Effector CD8-positive, alpha-beta T cell (primary cell): ENCODE measurements around the gene ATF4.

Experiments
- DNase-seq: peaks from one replicate; lab custom pipeline; 2025; lab: John Stamatoyannopoulos, UW

The ATF4 gene

GRCh38 chr22:39528681-39529486 lies 8.5 kb downstream of the ATF4 start:
- DNase-seq, result peak; percentile 82

DNA sequence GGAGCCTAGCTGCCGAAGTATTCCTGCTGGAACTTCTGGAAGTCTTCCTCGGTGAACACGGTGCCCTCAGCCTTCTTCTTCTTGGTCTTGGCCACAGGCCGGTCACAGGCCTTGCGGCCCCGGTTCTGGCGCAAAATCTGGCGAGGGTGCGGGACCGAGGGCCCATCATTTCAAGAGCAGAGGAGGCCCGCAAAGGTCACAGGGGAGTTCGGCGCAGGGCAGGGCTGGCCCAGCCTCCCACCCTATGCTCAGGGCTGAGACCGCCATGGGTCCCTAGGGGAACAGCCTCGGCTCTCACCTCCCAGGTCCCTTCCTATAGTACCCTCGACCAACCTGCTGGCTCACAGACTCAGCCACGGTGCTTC lies 9.1 kb downstream of the ATF4 start:
- DNase-seq, result no peak

DNA sequence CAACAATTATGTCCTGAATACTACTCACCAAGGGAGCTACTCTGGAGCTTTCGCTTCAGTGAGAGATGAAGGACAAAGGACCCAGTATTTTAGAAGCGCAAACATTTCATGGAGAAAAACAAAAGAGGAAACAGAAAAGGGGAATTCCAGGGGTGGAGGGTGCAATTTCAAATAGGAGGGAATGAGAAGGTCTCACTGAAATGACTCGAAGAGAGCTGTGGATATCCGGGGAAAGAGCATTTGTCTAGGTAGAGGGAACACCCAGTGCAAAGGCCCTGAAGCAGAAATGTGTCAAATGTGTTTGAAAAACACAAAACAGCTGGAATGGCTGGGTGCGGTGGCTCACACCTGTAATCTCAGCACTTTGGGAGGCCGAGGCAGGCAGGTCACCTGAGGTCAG lies 9.8 kb downstream of the ATF4 start:
- no peak for DNase-seq

DNA sequence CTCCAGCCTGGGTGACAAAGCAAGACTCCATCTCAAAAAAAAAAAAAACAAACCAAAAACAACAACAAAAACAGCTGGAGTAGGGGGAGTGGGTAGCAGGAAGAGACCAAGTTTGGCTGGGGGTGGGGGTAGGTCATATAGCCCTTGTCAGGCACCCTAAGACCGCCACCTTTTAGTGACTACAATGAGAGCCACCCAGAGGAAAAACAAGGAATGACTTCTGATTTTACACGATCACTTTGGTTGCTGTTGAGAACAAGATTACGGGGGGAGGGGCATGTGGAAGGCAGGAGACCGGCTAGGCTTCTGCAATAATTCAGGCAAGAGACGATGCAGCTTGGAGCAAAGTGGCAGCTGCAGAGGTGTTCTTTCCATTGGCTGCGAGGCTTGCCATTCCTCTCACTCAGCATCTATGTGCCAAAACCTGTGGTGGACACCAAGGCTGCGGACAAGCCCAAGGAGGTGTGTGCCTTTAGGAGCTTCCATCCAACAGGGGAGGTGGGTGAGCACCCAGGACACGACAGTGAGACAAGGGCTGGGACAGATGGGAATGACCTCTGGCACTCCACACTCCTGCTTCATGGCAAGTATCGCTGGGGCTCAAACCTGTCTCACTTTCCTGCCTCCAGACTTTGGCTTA lies 10.4 kb downstream of the ATF4 start:
- DNase-seq, result no peak

DNA sequence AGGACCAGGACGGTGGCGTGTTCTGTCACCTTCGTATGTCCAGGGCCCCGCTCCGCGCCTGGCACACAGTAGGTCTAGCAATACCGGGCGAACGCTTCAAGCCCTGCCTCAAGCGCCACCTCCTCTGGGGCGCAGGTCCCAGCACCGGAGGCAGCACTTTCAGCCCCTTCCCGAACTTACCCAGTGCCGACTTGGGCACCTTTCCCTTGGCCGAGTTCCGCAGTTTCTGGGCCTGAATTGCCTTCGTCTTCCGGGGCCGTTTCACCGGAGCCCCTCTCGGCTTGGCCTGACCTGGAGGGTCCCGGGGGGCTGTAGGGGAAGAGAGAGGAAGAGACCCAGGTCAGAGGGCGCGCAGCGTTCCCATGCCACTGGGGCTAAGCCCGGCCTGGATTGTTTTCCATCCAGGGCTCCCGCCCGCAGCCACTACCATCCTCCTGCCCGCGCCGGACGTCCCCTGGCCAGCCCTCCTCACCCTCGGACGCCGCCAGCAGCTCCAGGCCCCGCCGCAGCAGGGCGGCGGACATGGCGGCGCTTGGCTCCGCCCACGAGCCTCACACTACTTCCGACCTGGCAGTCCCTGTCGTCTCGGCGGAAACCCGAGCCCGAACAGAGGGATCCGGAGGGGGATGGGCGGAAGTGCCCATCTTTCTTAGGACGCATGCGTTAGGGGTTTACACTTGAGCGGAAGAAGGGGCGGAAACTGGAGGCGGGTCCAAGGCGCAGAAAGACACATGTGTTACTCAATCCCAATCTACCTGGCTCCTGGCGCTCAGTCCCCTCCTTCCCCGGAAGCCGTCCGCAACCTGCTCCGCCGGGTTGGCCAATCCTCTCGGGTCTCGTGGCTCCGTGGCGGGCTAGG lies 12.1 kb downstream of the ATF4 start, which contains the start of gene RPS19BP1:
TSS of gene RPS19BP1 (minus strand) at position 534 of the 859 bp plus-strand sequence. CDS start at position 524, 10 bp downstream.
- peak; percentile 99 for DNase-seq

GRCh38 chr22:39534092-39534506 lies 13.7 kb downstream of the ATF4 start:
- DNase-seq, result no peak

DNA sequence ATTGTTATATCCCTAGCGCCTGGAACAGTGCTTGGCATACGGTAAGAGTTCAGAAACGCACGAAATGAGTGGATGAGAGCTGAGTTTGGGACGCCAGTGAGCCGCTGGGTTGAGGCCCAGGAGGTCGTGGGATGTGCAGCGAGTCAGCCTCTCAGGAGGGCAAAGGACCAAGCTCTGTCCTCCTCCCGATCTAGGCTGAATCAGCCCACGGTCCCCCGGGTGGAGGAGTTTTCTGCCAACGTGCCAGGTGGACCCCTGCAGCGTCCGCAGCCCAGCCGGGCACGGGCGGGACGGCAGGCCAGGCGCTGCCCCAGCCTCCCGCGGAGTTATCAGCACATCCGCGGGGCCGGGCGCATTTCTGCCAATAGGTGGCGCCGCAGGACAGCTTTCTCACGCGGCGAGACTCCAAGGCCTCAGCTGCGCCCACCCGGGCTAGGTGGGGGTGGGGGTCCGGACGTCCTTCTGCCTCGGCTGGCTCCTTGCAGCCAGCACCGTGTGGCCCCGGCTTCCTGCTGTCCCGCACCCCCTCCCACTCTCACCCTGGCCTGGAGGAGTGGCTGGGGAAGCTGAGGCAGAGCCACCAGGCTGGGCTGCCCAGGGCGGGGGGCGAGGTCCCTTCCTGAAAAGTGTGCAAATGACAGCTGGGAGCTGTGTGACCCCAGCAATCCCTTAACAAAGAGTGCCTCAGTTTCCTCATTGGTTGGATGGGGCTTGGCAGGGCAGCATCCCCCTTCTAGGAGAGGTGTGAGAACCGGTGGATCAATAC lies 14.4 kb downstream of the ATF4 start:
- DNase-seq, result peak; percentile 76

- DNase-seq, result no peak
These were observed 15.0 kb downstream of the ATF4 start for GRCh38 chr22:39535357-39535725.

DNA sequence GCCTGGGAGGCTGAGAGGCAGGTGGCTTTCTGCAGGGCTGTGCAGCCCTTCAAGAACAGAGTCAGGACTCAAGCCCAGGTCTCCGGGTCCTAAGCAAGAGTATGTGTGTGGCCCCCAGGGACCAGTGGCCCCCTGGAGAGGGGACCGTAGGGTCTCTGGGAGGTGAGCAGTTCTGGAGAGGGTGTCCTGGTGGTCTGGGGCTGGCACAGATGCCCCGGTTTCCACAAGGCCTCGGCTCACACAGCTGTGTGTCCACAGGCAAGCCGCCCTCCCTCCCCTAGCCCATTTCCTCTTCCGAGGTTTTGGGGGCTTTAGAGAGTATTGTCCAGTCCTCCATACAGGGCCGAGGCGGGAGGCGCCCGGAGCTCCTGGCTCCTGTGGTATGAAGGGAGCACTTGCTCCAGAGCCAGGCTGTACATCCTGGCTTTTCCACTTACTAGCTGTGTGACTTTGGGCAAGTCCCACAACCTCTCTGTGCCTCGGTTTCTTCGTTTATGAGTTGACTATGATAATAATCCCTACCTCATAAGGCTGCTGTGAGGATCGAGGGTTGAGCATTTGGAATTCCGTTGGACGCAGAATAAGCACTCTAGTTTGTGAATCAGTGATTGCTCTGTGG lies 15.6 kb downstream of the ATF4 start:
- DNase-seq, result no peak

- DNase-seq, result no peak
These were observed 16.3 kb downstream of the ATF4 start for GRCh38 chr22:39536711-39537110.

GRCh38 chr22:39537975-39538374 lies 17.6 kb downstream of the ATF4 start:
- no peak for DNase-seq

GRCh38 chr22:39543095-39543494 lies 22.7 kb downstream of the ATF4 start:
- DNase-seq, result no peak

- peak; percentile 41 for DNase-seq
These were observed 25.3 kb downstream of the ATF4 start for GRCh38 chr22:39545386-39546365.

- DNase-seq, result no peak
These were observed 26.7 kb downstream of the ATF4 start for GRCh38 chr22:39546889-39547586.

GRCh38 chr22:39547587-39547947 lies 27.2 kb downstream of the ATF4 start:
- DNase-seq, result no peak

DNA sequence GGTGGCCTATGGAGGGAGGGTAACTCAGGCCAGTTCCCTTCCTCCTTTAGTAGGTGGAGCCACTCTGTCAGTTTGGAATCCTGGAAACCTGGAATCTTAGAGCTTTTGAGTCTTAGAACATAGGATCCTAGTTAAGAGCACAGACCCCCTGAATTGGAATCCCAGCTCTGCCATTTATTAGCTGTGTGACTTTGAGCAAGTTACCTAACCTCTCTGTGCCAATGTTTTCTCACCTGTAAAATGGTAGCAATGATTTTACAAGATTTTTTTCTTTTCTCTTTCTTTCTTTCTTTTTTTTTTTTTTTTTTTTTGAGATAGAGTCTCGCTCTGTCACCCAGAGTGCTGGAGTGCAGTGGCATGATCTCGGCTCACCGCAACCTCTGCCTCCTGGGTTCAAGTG lies 33.1 kb downstream of the ATF4 start:
- DNase-seq, result no peak

- no peak for DNase-seq
These were observed 33.8 kb downstream of the ATF4 start for GRCh38 chr22:39554151-39554550.

DNA sequence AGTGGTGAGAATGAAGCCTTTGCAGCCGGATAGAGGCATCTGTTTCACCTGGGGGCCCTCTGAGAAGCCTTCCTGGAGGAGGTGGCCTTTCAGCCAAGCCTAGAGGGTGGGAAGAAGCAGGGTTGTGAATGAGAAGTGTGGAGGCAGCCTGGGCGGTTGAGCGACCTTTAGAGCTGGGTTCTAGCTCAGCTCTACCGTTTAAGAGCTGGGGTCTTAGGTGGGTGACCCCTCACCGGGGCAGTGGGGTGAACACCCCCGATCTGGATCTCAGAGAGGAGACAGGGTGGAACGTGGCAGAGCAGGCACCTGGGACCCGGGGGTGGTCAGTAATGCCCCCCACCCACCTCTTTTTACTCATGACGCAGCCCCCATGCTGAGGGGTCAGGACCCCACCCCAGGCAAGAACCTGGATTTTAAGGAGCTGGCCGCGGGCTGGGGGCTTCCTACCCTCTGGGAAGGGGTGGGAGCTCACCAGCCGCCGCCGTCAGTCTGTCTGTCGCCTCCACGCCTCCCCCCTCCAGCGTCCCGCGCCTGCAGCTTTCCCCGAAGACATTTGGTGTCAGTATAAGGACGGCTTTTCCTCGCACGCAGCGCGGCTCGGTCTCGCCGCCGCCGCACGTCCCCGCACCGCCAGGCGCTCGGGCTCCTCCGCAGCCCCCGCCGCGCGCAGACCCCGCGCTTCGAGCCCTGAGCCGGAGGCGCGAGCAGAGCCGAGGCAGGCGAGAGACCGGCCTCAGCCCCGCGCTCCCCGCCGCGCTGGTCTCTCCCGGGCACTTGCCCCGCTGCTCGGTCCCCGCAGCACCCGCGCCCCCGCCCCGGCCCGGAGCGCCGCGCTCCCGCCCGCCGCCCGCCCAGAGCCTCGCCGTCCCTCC lies 36.8 kb downstream of the ATF4 start:
- DNase-seq, result no peak
